ENCODE results near the gene HPGD.

HPGD gene

DNA sequence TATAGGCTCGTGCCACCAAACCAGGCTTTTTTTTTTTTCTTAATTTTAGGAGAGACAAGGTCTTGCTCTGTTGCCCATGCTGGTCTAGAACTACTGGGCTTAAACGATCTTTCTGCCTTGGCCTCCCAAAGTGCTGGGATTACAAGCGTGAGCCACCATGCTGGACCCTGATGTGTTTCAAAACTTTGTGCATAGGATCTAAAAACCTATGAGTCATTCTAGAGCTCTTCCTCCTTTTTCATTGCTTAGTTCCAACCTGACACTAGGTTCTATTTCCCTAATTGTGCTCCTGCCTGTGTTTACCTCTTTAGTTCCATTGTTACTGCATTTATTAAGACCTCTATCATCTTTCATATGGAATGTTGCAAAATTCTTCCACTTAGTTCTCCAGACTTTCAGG lies 57.3 kb downstream of the HPGD start:
- no peak for DNase-seq

- DNase-seq, result no peak
These were observed 60.7 kb downstream of the HPGD start for GRCh38 chr4:174461466-174462106.

- DNase-seq, result no peak
These were observed 61.6 kb downstream of the HPGD start for GRCh38 chr4:174460684-174461083.

- DNase-seq, result no peak
These were observed 64.8 kb downstream of the HPGD start for GRCh38 chr4:174457468-174457867.

DNA sequence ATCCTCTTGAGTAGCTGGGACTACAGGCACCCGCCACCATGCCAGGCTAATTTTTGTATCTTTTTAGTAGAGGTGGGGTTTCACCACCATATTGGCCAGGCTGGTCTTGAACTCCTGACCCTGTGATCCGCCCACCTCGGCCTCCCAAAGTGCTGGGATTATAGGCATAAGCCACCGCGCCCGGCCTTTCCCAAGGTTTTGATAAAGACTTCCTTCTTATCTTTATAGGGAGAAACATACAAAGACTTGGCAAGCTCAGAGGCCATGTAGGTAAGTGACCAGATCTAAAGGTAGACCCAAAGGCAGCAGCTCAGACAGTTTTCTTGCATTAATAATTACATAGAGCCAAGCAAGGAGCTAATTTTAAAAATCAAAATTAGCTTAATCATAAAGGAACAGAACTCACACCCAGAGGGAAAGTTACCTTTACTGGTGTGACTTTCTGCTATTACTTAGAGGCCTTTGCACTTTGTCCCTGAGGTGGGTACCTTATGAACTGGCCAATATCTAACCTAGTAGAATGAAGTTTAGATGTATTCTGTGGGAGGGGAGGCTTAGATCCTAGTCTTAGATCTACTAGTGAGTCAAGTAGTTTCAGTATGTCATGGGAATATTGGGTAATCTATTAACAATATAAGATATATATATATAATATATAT lies 67.3 kb downstream of the HPGD start:
- DNase-seq, result no peak

GRCh38 chr4:174451718-174452296 lies 70.5 kb downstream of the HPGD start:
- no peak for DNase-seq

DNA sequence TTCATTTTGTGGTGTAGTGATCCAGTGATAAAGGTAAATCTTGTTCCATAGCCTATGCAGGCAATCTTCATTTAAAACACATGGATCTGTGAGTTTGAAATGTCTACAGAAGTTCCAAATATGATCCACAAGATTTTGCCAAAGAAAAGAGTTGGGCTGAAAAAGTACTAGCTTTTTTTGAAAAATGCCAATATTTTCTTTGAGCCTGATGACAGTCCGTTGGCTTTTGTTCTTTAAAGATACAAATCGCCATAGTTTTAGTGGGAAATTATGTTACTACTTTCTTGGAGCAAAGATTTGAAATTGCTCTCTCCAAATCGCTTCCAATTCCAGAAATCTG lies 71.5 kb downstream of the HPGD start:
- DNase-seq, result no peak

DNA sequence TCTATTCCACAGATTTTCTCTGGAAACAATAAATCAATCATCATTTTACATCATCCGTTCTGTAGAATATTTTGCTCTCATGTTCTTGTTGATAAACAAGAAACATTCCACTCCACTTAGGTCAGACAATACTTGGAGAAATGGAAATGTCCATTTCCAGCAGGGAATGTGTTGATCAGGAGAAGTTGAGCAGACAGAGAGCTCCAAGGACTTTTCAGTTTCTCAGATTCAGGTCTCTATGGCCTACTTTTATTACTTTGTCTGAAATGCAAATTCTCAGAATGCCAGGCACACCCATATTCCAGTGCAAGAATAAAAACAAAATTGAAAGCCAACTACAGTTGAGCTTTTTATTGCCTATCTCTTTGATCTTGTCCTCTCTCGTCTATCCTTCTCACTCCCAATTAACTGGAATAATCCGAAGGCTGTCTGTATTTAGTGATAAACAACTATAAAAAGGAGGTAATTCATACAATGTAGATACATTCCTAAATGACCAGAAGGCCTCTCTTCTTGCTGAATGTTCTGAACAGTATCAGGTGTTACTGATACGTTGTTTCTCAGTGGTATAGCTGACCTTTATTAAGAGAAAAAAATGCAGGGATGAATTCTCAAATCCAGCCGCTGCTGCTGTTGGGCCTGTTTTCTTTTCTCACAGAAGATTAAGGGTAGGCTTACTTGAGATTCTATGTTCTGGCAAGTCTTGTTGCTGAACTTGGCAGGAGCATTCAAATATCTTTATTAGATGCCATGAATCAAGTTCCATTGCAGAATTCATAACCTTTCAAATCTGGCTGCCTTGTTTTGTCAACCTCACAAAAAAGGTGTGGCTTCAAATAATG lies 72.1 kb downstream of the HPGD start:
- DNase-seq, result no peak

DNA sequence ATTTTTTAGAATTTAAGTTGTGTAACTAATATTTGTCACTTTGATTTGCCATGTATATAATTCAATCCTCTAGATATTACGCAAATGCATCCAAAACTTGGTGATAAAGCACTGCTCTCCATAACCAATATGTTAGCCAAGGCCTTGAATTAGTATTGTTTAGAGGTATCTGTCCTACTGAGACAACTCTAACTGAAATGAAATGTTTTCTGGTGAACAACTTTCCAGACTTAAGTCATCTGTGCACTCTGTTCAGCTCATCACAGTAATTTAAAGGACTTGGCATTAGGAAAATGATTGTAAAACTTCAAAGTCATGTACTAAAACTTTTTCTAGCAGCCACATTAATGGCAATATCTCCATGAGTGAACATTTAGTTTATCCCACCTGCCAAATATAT lies 73.1 kb downstream of the HPGD start:
- DNase-seq, result no peak

- DNase-seq, result no peak
These were observed 77.9 kb downstream of the HPGD start for GRCh38 chr4:174444390-174444789.

All from activated CD4-positive, alpha-beta T cell treated with anti-CD3 and anti-CD28 coated beads, Interleukin-2, amount 50 U/mL, for 48 hours (primary cell).